GM21528 (cell line): ENCODE data around the gene CFAP299.

Experiments
- ATAC-seq: cut with Tn5 transposase; IDR thresholded peaks from one replicate; pipeline ENCODE4 v1.9.1; 2021; ENCODE audit warnings: mild to moderate bottlenecking, moderate library complexity; ENCODE audit not compliant: unreplicated experiment, low FRiP score

Gene CFAP299

DNA sequence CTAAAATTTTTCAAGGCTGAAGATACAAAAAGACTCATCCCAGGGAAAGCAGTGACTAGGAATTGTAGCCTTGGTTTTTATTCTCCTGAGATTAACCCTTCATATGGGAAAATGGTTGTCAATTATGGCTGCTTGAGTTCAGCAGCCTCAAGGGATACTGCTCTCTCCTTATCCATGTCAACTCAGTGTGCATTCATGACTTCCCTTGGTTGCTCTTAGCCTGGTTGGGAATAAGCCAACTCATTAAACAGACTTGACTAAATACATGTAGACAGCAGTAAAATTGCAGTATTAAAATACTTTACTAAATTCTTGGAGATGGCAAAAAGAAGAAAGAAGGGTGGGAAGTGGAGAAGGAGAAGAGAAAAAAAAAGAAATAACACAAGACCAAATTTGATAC, 650.5 kb downstream of the CFAP299 start:
- no peak for ATAC-seq

DNA sequence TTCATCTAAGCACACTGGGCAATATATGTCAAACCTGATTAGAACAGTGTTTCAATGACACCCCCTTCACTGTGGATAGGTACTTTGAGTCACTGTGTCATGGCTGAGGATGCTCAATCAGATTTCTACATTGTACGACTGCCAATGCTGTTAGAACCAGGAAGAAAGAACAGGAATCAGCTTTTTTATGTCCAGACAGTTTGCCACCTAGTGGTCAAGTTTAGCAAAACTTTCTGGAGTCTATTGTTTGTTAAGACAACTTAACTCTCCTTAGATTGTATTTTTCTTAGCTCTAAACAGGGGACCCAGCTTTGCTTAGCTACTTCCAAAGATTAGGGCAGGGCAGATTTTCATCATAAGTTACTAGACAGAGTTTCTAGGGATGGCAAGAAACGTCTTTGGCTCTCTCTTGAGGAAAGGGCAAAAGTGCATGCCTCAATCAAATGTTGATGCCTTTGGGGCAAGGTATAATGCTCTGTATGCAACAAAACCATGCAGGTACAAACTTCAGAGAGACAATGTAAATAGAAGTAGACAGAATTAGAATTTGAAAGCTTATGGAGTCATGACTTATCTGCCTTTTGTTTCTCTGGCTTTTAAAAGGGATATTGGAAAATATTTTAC, 654.5 kb downstream of the CFAP299 start:
- peak; percentile 76 for ATAC-seq

DNA sequence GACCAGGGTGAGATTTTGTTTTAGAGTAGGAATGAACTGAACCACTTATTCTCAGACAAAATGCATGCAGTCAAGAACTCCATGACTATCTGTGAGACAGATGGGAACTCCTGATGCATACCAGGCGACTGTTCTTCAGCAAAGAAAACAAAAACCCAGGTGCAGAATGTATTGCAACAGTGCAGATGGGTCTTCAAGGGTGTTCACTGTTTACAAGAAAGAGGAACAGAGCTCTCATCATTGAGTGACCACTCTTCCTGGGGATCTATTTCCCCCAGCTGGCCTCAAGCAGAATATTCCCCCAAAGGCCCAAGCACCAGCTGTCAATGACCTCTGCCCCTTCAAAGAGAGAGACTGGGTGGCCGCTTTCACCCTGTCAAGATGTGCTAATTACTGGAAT, 655.3 kb downstream of the CFAP299 start:
- ATAC-seq, result no peak

DNA sequence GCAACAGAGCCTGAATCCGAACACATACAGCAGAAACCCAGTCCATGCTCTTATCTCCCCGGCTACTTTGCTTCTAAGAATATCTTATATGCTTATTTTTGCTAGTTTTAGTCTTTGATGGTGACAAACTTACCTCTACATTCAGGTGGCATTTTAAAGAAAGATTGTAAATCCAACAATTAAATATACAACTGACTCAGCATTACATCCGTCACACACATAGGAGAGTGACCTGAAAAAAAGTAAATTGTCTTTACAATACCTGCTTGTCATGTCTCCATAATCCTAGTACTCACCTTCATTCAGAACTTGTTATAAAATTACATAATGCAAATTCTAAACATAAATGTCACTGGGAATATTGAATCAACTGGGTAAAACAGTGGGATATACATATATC, 664.4 kb downstream of the CFAP299 start:
- no peak for ATAC-seq

DNA sequence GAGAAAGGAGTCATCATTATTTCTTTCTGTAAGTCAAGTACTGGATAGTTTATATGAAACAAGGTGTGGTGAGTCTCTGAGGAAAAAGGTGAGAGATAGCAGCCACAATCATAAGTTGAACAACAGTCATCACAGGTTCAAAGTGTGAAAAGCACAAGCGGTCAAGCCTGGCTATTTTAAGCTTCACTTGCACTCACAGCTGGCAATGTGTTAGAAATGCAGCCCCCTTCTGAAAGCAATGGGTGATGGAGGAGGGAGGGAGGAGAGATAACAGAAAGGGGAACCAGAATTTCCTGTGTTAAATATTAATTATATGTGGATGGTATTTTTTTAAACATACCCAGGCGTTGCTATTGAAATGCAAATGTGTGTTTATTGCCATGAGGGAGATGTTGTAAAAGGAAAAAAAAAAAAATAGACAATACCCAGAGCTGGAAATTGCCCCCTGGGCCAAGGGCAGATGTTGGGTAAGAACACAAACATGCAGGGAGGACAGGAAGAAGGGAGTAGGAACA, 668.1 kb downstream of the CFAP299 start:
- ATAC-seq, result peak; percentile 96

DNA sequence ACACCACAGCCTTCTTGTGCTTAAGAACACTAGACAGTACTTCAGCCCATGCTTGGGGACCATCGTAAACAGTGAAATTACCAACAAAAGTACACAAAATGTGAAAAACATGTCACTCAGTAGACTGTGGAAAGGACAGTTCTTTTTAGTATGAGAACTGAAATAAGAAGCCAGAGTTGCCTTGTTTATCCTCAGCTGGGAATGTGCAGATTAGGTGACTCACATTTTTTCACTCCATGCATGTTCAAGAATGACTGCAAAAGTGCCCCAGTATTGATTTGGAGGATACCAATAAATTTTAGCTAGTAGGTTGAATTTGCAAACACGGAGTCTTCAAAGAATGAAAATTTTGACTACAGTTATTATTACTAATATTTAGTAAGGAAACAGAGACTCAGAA, 671.9 kb downstream of the CFAP299 start:
- ATAC-seq, result no peak
